AML-193 (cell line): ENCODE measurements around the gene NBAS.

Experiments used
- DNase-seq, 2 experiments: peaks; one replicate each; lab custom pipeline; 2025; lab: John Stamatoyannopoulos, UW

NBAS gene

DNA sequence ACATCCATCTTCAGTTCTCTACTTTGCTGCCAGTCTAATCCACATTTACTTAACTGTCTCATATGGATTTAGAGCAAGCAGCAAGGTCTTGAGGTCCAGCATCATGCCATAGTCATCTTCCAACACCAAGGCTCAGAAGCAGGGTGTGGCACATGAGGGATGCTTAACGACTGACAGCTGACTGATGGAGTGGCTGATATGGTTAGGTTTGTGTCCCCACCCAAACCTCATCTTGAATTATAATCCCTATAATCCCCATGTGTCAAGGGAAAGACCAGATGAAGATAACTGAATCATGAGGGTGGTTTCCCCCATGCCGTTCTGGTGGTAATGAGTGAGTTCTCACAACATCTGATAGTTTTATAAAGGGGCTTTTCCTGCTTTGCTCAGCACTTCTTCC is 257.3 kb downstream of the NBAS start:
- DNase-seq = no peak

DNA sequence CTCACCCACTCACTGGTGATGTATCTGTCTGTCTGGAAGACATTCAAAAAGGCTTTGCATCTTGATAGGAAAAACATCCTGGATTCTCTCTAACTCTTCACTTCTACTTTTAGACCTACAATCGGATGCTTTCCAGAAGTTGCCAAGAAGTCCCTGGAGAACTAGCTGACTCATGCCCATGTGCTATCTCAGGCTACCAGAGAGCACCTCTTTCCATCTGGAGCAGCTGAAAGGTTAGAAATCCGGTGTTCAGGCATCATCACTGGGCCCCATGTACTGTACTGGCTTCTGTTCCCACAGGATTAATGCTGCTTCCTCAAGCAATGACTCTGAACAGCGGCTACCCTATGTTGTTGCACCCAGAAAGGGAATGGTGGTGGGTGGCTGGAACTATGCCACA is 259.0 kb downstream of the NBAS start:
- DNase-seq = no peak

DNA sequence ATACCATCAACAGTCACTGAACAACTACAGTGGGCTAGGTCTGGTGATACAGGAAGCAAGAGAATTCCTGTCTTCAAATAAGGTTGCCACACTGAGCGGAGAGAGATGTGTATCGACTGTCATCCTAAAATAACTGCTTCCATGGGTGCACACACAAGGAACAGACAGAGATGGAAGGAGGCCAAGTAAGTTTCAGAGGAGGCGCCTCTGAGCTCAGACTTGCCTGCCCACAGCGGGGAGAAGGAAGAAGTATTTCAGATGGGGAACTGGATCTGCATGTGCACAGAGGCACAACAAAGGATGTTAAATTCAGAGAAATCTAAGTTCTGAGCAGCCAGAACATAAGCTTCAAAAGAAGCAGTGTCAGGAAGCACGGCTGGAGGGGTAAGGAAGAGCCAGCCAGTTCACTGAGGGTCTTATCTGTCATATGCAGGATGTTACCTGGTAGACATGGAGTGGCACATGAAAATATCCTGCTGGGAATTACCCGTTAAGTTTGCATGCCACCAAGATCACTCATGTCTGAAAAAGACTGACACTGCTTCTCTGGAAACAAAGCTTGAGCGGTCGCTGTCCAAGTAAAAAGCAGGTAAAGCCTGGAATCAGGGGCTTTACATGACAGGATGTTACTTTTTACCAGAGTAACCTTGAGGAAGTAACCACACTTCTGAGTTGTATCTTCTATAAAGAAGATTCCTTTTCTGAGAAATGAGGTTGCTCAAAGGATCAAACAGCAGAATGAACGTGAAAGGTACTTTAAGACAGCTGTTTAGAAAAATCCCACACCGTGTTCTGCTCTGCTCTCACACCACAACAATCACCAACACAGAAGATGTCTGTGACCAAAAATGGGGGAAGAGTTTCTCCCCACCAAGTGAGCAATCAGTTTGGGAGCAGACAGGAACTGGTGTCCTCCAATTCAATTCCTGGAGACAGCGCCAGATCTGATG is 260.2 kb downstream of the NBAS start:
- no peak for DNase-seq

DNA sequence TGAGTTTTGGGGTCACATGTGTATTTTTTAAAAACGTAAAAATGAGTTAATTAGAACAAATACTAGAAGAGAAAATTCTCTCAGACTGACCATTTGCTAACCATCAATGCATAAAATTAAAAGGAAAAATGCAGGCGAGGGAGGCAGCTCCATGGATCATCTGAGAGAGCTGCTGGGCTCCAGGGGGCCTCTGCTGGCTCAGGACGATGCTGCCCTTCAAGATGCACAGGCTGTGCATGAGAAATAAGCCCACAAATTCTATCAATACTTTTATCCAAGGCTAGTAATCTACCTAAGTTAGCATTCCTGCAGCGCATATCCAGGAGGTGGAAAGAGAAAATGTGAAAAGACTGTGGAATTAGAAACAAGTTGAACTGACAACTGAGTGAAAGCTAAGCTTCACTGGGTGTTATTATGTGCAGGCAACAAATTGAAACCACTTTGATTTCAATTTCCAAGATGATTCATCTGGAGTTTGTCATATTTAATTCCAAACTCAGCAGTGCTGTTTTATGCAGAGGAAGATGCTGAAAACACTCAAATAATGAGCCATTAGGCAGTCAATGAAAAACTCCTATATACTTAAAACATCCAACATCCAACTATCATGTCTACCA is 261.1 kb downstream of the NBAS start:
- DNase-seq = no peak

DNA sequence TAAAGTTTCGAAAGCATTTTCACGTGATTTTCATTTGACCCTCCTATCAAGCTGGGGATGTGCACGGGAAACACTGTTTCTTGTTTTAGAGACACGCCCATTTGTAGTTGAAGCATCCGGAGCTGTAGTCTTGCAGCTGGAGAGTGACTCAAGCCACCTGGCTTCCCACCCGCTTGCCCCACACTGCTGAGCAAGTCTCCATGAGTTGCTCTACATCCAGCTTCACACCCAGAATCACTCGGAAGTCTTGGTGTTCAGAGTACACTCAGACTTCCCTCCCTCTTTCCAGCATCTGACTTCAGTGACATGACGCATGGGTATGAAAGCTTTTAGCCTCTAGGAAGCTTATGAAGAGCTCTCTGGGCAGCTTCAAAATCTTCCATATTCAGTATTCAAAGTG is 262.4 kb downstream of the NBAS start:
- DNase-seq = no peak

DNA sequence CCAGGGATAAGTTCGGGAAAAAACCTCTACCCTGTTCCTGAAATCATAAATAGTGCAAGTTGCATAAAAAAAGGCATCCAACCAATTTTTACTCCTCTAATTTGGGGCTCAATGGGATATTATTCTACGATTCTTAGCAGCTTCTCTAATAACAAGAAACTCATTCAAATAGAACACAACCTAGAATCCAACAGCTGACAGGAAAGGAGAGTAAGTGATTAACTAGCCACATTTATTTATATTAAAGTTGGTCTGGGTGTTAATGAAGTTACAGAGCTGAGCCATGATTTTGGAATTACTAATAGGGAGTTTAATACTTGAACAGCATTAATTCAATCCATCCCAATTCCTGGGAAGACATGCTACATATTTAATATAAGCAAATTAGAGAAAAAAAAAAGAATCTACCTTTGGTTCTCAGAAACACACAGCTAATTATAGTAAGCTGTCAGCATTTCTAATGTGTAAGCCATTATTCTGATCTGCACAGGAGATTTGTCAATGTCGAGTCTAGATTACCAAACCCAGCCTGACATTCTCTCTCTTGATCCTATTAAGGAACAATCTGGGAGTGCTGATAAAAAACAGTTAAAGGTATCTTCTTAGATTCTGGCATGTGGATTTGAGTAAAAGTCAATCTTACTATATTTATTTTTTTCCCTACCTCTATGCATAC is 267.7 kb downstream of the NBAS start:
- DNase-seq = no peak

DNA sequence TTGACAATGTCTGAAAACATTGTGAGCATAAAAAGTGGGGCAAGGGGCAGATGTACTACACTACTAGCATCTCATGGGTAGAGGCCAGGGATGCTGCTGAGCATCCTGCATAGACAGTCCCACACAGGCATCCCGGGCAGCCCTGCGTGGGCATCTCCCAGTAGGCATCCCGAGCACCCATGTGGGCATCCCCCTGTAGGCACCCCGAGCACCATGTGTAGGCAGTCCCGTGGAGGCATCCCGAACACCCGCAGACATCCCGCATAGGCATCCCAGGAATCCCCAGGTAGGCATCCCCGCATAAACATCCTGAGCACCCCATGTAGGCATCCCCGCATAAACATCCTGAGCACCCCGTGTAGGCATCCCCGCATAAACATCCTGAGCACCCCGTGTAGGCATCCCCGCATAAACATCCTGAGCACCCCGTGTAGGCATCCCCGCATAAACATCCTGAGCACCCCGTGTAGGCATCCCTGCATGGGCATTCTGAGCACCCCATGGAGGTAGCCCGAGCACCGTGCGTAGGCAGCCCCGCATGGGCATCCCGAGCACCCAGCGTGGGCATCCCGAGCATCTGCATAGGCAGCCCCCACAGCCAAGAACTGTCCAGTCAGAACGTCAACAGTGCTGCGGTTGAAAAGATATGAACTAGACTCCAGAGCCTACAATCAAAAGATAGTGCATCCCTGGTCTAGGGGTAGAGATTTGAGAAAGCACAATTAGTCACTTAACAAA is 273.5 kb downstream of the NBAS start:
- DNase-seq = no peak

DNA sequence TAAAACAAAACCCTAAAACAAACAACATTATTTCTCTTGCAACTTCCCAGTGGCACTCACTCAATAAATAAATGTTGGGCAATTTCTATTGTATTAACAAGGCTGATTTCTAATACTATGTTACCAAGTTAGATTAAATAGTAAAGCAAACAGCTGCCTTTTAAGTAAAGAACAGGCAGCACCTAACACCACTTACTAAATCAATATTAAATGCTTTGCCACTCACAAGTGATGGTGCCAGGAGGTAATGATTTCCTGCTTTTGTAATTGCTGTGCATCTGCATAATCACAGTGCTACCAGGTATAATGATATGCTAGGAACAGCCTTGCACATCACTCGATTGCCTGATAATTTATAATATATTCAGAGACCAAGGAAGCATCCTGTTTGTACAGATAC is 276.5 kb downstream of the NBAS start:
- no peak for DNase-seq

DNA sequence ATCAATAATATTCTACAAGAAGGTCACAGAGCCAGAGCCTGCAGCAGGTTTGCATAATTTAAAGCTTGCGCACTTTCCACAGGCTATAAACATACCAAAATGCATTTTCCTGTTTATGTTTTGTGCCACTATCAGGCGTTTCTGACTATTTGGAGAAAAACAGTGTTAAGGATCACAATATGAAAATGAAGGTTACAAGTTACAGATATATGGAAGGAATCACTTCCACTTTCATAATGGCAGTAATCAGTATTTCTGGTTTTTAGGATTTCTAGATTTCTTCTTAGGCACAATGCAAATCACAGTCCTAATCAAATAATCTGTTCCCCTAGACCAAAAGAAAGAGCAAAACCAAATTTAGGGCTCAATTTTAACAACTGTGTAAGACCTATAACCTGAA is 279.5 kb downstream of the NBAS start:
- no peak for DNase-seq

DNA sequence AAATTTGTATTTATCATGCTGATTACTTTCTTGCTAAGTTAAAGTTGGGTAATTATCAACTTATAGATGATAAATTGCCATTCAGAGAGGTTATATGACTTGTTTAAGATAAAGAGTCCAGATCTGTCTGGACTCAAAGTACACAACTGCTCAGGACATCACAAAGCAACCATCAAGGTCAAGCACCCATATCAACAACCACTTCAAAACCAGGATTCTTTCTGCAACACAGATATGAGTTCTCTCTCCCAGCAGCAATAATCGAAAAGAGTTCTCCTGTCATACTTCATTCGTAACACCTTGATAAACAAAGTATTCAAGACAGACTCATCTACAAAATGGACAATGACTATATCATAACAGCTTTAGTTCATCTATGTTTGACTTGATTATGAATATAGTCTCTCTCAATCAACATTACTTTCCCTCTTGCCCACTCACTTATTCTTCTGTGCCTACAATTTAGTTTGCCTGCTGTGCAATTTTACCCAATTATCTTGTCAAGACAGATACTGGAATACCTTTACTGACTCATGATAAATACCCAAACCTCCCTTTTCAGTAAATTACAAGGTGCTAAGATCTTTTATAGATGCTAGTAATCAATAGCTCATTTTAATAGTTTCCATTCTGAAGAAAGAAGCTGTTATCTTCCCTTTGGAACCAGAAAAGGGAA is 281.8 kb downstream of the NBAS start:
- DNase-seq = no peak

DNA sequence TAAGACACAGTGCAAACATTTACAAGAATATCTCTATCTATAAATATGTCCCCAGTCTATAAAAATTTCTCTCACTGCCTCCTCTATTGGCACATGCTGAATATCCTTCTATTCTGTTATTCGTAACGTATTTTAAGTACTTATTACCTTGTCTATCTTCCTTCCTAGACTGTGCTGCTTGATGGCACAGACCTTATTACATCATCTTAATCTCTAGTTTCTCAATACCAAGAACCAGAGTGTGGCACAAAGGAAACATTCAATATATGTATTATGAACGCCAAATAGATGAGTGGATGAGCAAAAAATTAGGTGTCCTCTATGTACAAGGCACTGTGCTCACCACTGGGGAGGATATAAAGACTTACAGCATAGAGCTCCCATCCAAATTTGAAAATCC is 282.8 kb downstream of the NBAS start:
- peak; percentile 4 to 6 for DNase-seq

DNA sequence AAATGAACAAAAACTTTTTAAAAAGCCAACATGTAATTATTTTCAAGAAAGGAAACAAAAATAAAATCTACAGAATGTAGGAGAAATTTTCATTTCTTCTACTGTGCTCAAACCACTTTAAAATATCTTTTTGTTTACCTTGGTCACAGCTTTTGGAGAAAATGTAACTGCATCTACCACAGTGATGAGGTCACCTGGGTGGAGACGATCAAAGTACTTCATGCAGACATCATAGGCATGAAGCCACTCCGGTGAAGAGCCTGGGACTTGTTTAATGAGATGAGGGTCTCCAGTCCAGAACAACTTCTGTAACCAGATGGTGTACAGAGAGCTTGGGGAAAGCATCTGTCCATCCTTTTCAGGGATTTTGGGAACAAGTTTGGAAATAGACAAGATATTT is 285.8 kb downstream of the NBAS start:
- DNase-seq = no peak

DNA sequence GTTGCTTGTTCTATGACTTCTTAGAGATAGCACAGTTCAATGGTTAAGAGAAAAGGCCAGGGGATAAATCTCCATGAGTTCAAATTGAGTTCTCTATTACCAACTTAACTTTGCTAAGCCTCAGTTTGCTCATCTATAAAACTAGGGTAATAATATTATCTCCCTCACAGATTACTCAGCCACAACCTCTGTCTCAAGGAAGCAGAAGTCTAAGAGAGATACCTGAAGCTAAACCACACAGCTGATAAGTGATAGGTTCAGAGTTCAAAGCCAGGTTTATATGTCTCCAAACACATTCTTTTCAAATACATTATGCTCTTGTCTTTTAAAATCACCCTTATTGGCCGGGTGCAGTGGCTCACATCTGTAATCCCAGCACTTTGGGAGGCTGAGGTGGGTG is 287.7 kb downstream of the NBAS start:
- DNase-seq = no peak

DNA sequence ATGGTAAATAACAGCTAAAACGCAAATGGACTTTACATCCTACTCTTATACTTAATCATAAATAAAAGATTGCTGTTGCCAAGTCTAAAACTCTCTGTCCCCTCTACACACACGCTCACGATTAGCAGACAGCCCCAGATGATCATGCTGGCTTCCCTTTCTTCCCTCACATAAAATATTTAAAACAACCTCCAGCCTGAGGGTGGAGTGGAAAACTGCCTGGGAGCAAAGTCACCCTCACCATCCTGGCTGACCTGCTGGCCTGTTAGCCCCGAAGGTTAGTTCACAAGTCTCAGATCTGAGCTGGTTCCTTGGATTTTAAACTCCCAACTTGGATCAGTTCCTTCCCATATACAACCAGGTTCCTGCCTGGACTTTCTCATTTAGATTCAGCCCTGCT is 288.2 kb downstream of the NBAS start:
- DNase-seq = no peak

DNA sequence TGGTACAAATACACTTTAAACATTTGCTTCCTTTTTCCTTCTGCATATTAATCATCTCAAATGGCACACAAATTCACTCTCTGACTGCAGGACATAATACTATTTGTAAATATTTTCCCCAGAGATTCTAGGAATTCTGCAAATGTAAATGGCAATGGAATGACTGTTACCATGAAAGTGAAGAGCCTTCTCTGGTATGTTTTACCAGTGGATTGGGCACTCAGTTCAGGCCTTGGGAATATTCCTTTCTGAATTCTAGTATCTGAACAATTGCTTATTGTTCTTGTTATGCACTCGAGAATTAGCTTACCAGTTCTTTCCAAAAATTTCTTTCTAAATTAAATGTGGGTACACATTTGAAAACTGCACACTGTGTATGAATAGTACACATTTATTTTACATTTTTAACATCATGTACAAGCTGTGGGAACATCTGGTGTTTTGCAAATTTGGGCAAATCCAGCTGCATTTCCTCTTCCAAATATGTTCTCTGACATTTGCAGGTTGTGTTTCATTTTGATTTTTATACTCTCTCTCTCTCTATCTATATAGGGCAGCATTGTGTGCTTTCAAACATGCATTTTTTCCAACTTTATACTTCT is 289.1 kb downstream of the NBAS start:
- no peak for DNase-seq

DNA sequence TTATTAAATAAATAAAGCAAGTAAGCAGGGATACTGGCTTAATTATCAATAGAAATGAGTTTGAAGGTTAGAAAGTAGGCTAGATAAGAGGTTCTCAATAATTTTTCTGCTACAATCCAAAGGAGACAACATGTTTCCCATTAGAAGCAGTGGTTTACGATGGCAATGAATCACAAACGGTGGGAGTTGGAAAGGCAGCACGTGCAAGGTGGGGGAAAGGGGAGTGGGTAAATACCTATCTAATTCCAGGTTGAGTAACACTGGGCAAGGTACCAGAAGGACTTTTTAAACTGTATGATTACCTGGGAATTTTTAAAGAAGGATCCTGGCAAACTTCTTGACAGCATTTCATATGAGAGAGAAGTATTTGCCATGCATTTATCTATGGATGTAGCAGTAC is 289.9 kb downstream of the NBAS start:
- DNase-seq = no peak

DNA sequence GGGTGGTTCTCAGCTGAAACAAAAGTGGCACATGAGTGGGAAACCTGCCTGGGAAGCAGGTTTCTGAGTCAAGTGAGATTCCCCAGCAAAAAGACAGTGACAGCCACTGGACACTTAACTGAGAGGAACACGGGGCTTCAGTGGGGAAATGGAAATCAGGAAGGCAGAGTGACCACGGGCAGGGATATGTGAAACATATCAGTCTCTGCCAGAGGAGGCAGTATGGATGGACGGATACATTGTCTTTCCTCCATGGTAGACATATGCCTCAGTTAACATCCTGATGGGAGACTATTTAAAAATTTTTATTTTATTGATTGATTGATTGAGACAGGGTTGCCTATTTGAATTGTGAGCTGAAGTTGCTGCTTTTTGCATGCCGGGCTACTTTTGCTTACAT is 292.1 kb downstream of the NBAS start:
- no peak for DNase-seq

DNA sequence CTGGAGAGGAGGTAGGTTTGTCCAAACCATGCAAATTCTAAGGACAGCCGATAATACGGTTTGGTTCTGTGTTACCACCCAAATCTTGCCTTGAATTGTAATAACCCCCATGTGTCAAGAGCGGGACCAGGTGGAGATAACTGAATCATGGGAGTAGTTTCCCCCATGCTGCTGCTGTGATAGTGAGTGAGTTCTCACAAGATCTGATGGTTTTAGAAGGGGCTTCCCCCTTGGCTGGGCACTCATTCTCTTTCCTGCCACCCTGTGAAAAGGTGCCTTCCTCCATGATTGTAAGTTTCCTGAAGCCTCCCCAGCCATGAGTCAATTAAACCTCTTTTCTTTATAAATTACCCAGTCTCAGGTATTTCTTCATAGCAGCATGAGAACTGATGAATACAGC is 295.2 kb downstream of the NBAS start:
- DNase-seq = no peak

DNA sequence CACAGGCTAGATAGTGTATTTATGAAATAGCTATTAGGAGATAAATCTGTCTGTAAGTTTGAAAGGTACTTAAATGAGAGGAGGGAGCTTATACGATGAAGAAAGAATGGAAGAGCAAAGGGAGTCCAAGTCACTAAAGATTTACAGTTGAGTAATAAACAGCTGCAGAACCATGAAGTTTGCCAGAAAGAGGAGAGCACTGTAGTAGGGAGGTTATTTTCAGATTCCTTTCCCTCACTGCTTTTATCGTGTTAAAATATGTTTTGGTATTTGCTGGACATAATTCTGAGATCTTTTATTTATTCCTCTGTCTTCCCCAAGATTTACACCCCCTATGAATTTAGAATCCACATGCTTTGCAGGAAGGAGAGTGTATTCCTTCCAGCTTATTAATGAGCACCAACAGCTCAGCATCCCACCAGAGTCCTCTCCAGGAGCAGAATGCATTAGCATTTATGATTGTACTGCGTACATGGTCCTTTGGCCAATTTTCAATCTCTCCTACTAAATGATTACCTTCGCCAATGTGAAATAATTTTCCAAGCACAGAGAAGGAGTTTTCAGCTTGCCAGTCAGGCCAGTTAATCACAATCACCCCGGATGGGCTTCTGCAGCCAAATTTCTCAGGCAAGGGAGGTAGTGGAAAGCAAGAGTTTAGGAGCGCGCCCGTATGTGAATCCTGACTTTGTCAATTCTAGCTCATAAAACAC is 297.0 kb downstream of the NBAS start:
- DNase-seq = no peak

DNA sequence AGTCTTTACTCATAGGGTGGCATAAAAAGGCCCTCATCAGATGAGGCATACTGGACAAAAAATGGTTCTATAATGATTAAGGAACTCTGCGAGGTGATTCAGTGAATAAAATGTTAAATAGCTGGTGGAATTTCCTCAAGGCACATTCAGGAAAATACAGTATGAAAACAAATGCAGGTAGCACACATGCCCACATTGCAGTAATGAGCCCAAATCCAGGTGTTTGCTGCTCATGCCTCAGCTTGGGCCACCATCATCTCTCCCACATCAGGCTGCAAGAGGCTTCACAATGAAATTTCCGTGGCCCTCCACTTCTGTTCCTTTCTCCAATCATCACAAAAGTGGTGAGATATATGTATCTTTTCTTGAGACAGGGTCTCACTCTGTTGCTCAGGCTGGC is 298.3 kb downstream of the NBAS start:
- DNase-seq = no peak

DNA sequence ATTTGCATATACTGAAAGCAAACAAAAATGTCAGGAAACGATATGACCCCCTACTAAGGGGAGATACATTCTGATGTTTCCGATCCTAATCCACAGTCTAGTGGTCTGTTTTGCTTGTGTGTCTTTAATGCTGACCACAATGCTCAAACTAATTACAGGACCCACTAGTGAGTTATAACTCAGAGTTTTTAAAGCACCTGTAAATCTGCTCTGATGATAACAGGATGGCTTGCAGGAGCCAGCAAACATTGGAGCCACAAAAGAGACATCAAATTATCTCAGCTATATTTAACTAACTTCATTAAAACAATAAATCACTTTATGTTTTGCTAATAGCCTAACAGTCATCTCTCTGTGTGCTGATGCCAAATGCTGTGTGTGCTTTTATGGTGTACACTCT is 300.3 kb downstream of the NBAS start:
- DNase-seq = no peak
